Stimulated activated naive CD4-positive, alpha-beta T cell (primary cell): ENCODE results near the gene CLOCK.
A peak's percentile ranks its signal among the peaks of the same experiment; 100 is the strongest.

ENCODE experiments used
- DNase-seq, 6 experiments: peaks; one replicate each; lab custom pipeline; 2025; lab: John Stamatoyannopoulos, UW

CLOCK gene

GRCh38 chr4:55543858-55544257, 2.9 kb downstream of the CLOCK start:
- no peak for DNase-seq

- no peak for DNase-seq
Measured at GRCh38 chr4:55540271-55540670, 6.4 kb downstream of the CLOCK start.

- no peak for DNase-seq
Measured at GRCh38 chr4:55539658-55540057, 7.1 kb downstream of the CLOCK start.

GRCh38 chr4:55538531-55538930, 8.2 kb downstream of the CLOCK start:
- peak in 2 of 6 experiments; percentile 28 to 29 for DNase-seq

GRCh38 chr4:55534306-55534705, 12.4 kb downstream of the CLOCK start:
- no peak for DNase-seq

GRCh38 chr4:55530691-55531090, 16.0 kb downstream of the CLOCK start:
- no peak for DNase-seq

- DNase-seq = no peak
Measured at GRCh38 chr4:55530167-55530566, 16.5 kb downstream of the CLOCK start.

GRCh38 chr4:55528491-55528890, 18.2 kb downstream of the CLOCK start:
- DNase-seq = no peak

- DNase-seq = no peak
Measured at GRCh38 chr4:55524844-55525571, 21.7 kb downstream of the CLOCK start.

- DNase-seq = no peak
Measured at GRCh38 chr4:55518442-55518841, 28.3 kb downstream of the CLOCK start.

- DNase-seq = no peak
Measured at GRCh38 chr4:55517526-55518229, 29.0 kb downstream of the CLOCK start.

GRCh38 chr4:55512922-55513571, 33.7 kb downstream of the CLOCK start:
- no peak for DNase-seq

GRCh38 chr4:55512077-55512476, 34.6 kb downstream of the CLOCK start:
- DNase-seq = no peak

GRCh38 chr4:55510685-55511084, 36.0 kb downstream of the CLOCK start:
- DNase-seq = no peak

GRCh38 chr4:55509266-55509665, 37.4 kb downstream of the CLOCK start:
- no peak for DNase-seq

GRCh38 chr4:55507612-55508011, 39.1 kb downstream of the CLOCK start:
- DNase-seq = no peak

GRCh38 chr4:55503169-55503568, 43.5 kb downstream of the CLOCK start:
- DNase-seq = no peak

GRCh38 chr4:55500072-55500471, 46.6 kb downstream of the CLOCK start:
- no peak for DNase-seq

GRCh38 chr4:55499495-55499894, 47.2 kb downstream of the CLOCK start:
- DNase-seq = no peak

- DNase-seq = no peak
Measured at GRCh38 chr4:55498051-55498450, 48.7 kb downstream of the CLOCK start.

- no peak for DNase-seq
Measured at GRCh38 chr4:55491486-55491885, 55.2 kb downstream of the CLOCK start.

- DNase-seq = no peak
Measured at GRCh38 chr4:55488716-55489115, 58.0 kb downstream of the CLOCK start.

GRCh38 chr4:55485821-55486220, 60.9 kb downstream of the CLOCK start:
- no peak for DNase-seq
